GM12878 (cell line): ENCODE data around the gene SH3YL1. TPM values are rescaled to one million over a fixed set of nuclear protein-coding genes. Genes with fewer than 3 reads are reported as not detected.

Source experiments
- ATAC-seq: fragments of 200-7000 bp; cut with Tn5 transposase; 3 replicates; pipeline ENCODE4 v1.9.1; 2020; ENCODE audit warnings: mild to moderate bottlenecking, moderate library complexity
- BruUV-seq: library from RNA; stranded (reverse); fragments of 400-500 nt; replicated peaks from 2 replicates; lab custom pipeline; 2021; lab: Mats Ljungman, UMichigan
- CTCF ChIA-PET: fragments of 300-600 bp; sonication (Branson Sonifier 250); formaldehyde crosslinking; extraction: SDS; loops from one replicate; lab custom pipeline; 2021; ENCODE audit warnings: inconsistent platforms; lab: Yijun Ruan, JAX
- POLR2A ChIA-PET: fragments of 350-600 bp; formaldehyde crosslinking; extraction: SDS; loops from one replicate; lab custom pipeline; 2021; ENCODE audit warnings: inconsistent platforms; lab: Charles Lee
- RAD21 ChIA-PET: fragments of 300-600 bp; sonication (Branson Sonifier 250); formaldehyde crosslinking; loops from one replicate; lab custom pipeline; 2023; ENCODE audit warnings: antibody characterized with exemption; ENCODE audit not compliant: unreplicated experiment; lab: Charles Lee
- SMC1A ChIA-PET: fragments of 300-600 bp; sonication (Branson Sonifier 250); formaldehyde crosslinking; loops from one replicate; lab custom pipeline; 2023; ENCODE audit not compliant: unreplicated experiment, uncharacterized antibody; lab: Charles Lee
- DNase-seq: peaks from one replicate; pipeline ENCODE4 v3.0.0-alpha.2; 2011; ENCODE audit warnings: low read depth, low spot score
- FAIRE-seq: peaks from 3 replicates; lab custom pipeline; 2011; peaks lifted over from hg19 to GRCh38; lab: Jason Lieb, UNC
- H2AFZ ChIP-seq: 2 replicates; pipeline ENCODE4 v1.6.0; 2011; ENCODE audit warnings: low read depth, low read length, control low read depth; ENCODE audit not compliant: control insufficient read depth
- H3K27ac ChIP-seq: 2 replicates; pipeline ENCODE4 v1.5.1; 2011; ENCODE audit warnings: control low read depth; ENCODE audit not compliant: control insufficient read depth, insufficient read depth
- H3K27me3 ChIP-seq, 2 experiments: replicated peaks in 1 of 2; 2 replicates each; pipeline versions ENCODE4 v1.6.0 to v1.6.1; 2011; ENCODE audit warnings: low read length in 1 of 2; ENCODE audit not compliant: control insufficient read depth in 2 of 2, insufficient read depth in 2 of 2
- H3K36me3 ChIP-seq, 2 experiments: 2 replicates each; pipeline ENCODE4 v1.5.1; 2011; ENCODE audit warnings: low read length in 1 of 2; ENCODE audit not compliant: control insufficient read depth in 2 of 2, insufficient read depth in 2 of 2
- H3K4me1 ChIP-seq: 2 replicates; pipeline ENCODE4 v1.6.1; 2011; ENCODE audit warnings: mild to moderate bottlenecking, low read length, moderate library complexity, mixed read lengths; ENCODE audit not compliant: control insufficient read depth, insufficient read depth
- H3K4me2 ChIP-seq: 2 replicates; pipeline ENCODE4 v1.6.0; 2011; ENCODE audit warnings: control low read depth; ENCODE audit not compliant: control insufficient read depth, insufficient read depth
- H3K4me3 ChIP-seq: fragments of 200-600 bp; sonication (generic); 2 replicates; pipeline ENCODE4 v1.5.1; 2016
- H3K79me2 ChIP-seq: 2 replicates; pipeline ENCODE4 v1.6.0; 2011; ENCODE audit warnings: low read length; ENCODE audit not compliant: control insufficient read depth, insufficient read depth
- H3K9ac ChIP-seq: 2 replicates; pipeline ENCODE4 v1.8.0; 2011; ENCODE audit warnings: low read length, control low read depth, mixed read lengths; ENCODE audit not compliant: control insufficient read depth, insufficient read depth
- H3K9me3 ChIP-seq: replicated peaks from 3 replicates; pipeline ENCODE4 v1.5.1; 2011; ENCODE audit warnings: mild to moderate bottlenecking, low read length; ENCODE audit not compliant: control insufficient read depth, insufficient read depth
- H4K20me1 ChIP-seq: 2 replicates; pipeline ENCODE4 v1.6.0; 2011; ENCODE audit not compliant: control insufficient read depth, insufficient read depth
- ATF7 ChIP-seq: fragments of 450-650 bp; IDR thresholded peaks from 2 replicates; pipeline ENCODE4 v1.6.1; 2016; ENCODE audit warnings: low read depth, mild to moderate bottlenecking
- BCL11A ChIP-seq: IDR thresholded peaks from 2 replicates; pipeline ENCODE4 v1.6.1; 2011; ENCODE audit warnings: low read depth, low read length
- CBFB ChIP-seq: IDR thresholded peaks from 2 replicates; pipeline ENCODE4 v1.6.1; 2016; ENCODE audit warnings: antibody characterized with exemption, low read depth
- CEBPZ ChIP-seq: fragments of 150-350 bp; IDR thresholded peaks from 2 replicates; pipeline ENCODE4 v1.6.1; 2016; ENCODE audit warnings: low read depth, low read length
- CREM ChIP-seq: IDR thresholded peaks from 2 replicates; pipeline ENCODE4 v1.6.1; 2014; ENCODE audit warnings: antibody characterized with exemption, low read depth
- GABPA ChIP-seq: IDR thresholded peaks from 2 replicates; pipeline ENCODE4 v1.6.1; 2014; ENCODE audit warnings: antibody characterized with exemption, low read depth, mild to moderate bottlenecking, inconsistent platforms
- KDM1A ChIP-seq: fragments of 200-600 bp; sonication (generic); IDR thresholded peaks from 2 replicates; pipeline ENCODE4 v1.6.1; 2016; ENCODE audit warnings: borderline replicate concordance
- MTA3 ChIP-seq: IDR thresholded peaks from 2 replicates; pipeline ENCODE4 v1.6.1; 2012; ENCODE audit warnings: low read length, inconsistent platforms, borderline replicate concordance
- MYC ChIP-seq: IDR thresholded peaks from 2 replicates; pipeline ENCODE4 v1.6.1; 2011; ENCODE audit warnings: mild to moderate bottlenecking, low read length, moderate library complexity, inconsistent platforms; ENCODE audit not compliant: insufficient read depth, insufficient replicate concordance, insufficient read length, severe bottlenecking
- NFYB ChIP-seq: IDR thresholded peaks from 2 replicates; pipeline ENCODE4 v1.6.1; 2011; ENCODE audit warnings: low read depth, mild to moderate bottlenecking, low read length, improper control_type of control experiment, moderate library complexity; ENCODE audit not compliant: insufficient read depth
- NR2C1 ChIP-seq: fragments of 450-650 bp; IDR thresholded peaks from 2 replicates; pipeline ENCODE4 v1.6.1; 2017; ENCODE audit warnings: antibody characterized with exemption, mild to moderate bottlenecking, moderate library complexity
- NR2C2 ChIP-seq: IDR thresholded peaks from 2 replicates; pipeline ENCODE4 v1.6.1; 2011; ENCODE audit warnings: borderline replicate concordance, low read depth; ENCODE audit not compliant: control insufficient read depth, insufficient read length
- POU2F2 ChIP-seq: IDR thresholded peaks from 3 replicates; pipeline ENCODE4 v1.6.1; 2011; ENCODE audit warnings: low read depth, mild to moderate bottlenecking, low read length, borderline replicate concordance
- RCOR1 ChIP-seq: conservative IDR thresholded peaks from 2 replicates; pipeline ENCODE4 v1.6.1; 2012; ENCODE audit warnings: low read depth, low read length, improper control_type of control experiment
- SP1 ChIP-seq: IDR thresholded peaks from one replicate; pipeline ENCODE4 v1.6.1; 2011; ENCODE audit warnings: low read depth, low read length
- STAT3 ChIP-seq: IDR thresholded peaks from 2 replicates; pipeline ENCODE4 v1.6.1; 2011; ENCODE audit warnings: low read depth, low read length, improper control_type of control experiment
- ZBTB40 ChIP-seq: fragments of 450-650 bp; IDR thresholded peaks from 2 replicates; pipeline ENCODE4 v1.6.1; 2016; ENCODE audit warnings: mild to moderate bottlenecking, moderate library complexity, borderline replicate concordance
- WGBS: methylation state at CpG from one replicate; pipeline ENCODE4 v1.1.6; 2016; ENCODE audit warnings: low lambda C conversion rate; ENCODE audit not compliant: insufficient replicate concordance, insufficient coverage; ENCODE audit errors: missing lambda C conversion rate; 5-methylcytosine and 5-hydroxymethylcytosine counted together
- in situ Hi-C: fragments of 300-500 bp; cut with MboI; formaldehyde crosslinking; loops from 9 replicates; pipeline ENCODE4 v1.14.3; 2018; ENCODE audit warnings: mixed read lengths
- intact Hi-C: fragments of 100-400 bp; cut with micrococcal nuclease; formaldehyde crosslinking; loops from one replicate; pipeline ENCODE4 v1.14.2; 2022; ENCODE audit not compliant: unreplicated experiment
- polyA plus RNA-seq, 11 experiments: library from polyadenylated mRNA; depleted of rRNA in 4 of 11; unstranded in 6 of 11; stranded (reverse) in 5 of 11; fragments of >200 nt; fragmentation: Nextera tagmentation in 4 of 11; fragmentation: Illumina TruSeq in 1 of 11; extraction: Ambion mirVana in 4 of 11; extraction: Trizol in 1 of 11; gene quantifications; 1 replicate in 1 of 11; 2 replicates in 10 of 11; pipeline versions ENCODE4 v1.2.1 to v1.2.3, GENCODE V29; 2011 to 2016; ENCODE audit warnings: inconsistent platforms in 2 of 11, missing spikeins in 2 of 11, low read depth in 1 of 11
- total RNA-seq, 4 experiments: library from RNA; depleted of rRNA in 3 of 4; stranded (reverse); fragments of >200 nt in 3 of 4; fragmentation: Illumina TruSeq in 1 of 4; extraction: Trizol in 1 of 4; gene quantifications; 2 replicates each; pipeline versions ENCODE4 v1.2.1 to v1.2.3, GENCODE V29; 2013 to 2021

The SH3YL1 gene
- total and polyA plus RNA-seq, 10 of the 15 experiments (the other 5 are each of a cell fraction or from before 2014, with no cell fraction given), result 12.2 to 22.4 (median 17.2) TPM

- TF ChIP-seq NFYB (no peak), ATF7 (no peak), GABPA (no peak), CEBPZ (no peak)
These were observed 39.7 kb downstream of the SH3YL1 start (continued) for GRCh38 chr2:223971-224760.

GRCh38 chr2:223451-223850 lies 40.4 kb downstream of the SH3YL1 start:
- Histone ChIP-seq H2AFZ (no peak overlapping the region), H3K4me1 (no peaks in the 10 kb centered on the region), H3K4me2 (no peak overlapping the region), H3K79me2 (no peaks in the 10 kb centered on the region), H3K9me3 (no peaks in the 10 kb centered on the region), H3K9ac (no peak overlapping the region), H3K36me3 (no peaks in the 10 kb centered on the region), H4K20me1 (no peaks in the 10 kb centered on the region), H3K27me3 (no peaks in the 10 kb centered on the region), H3K4me3 (no peak overlapping the region), H3K27ac (no peak overlapping the region)
- no peak for DNase-seq
- WGBS, result 88% methylated on average over 4 of the region's 4 CpGs
- ChIA-PET POLR2A (no interaction called here), SMC1A (no interaction called here), CTCF (interaction anchor here (0.9 to 1.2 kb wide), 2 partner anchors 11 to 23 kb away, joined by 3 to 4 read pairs; no protein-coding TSS in a partner anchor), RAD21 (no interaction called here)
- ATAC-seq, result no peak
- no TSS peak for BruUV-seq
- intact Hi-C loops (no loop called here), in situ Hi-C loops (no loop called here)
- FAIRE-seq, result no peak
- no peak for TF ChIP-seq KDM1A
- TF ChIP-seq CBFB, result no peak
- no peak for TF ChIP-seq NR2C1
- TF ChIP-seq MYC, result no peak
- no peak for TF ChIP-seq STAT3
- no peak for TF ChIP-seq BCL11A
- no peak for TF ChIP-seq POU2F2
- no peak for TF ChIP-seq ZBTB40
- no peak for TF ChIP-seq NR2C2
- TF ChIP-seq SP1, result no peak
- no peak for TF ChIP-seq CREM
- TF ChIP-seq MTA3, result no peak
- TF ChIP-seq RCOR1, result no peak
